Activated naive CD4-positive, alpha-beta T cell treated with Interleukin-2 at 50 U/mL for 16 hours (primary cell): ENCODE data around the gene DECR2.

Source experiments
- DNase-seq: peaks from one replicate; pipeline ENCODE4 v3.0.0-alpha.2; 2020

Gene DECR2

DNA sequence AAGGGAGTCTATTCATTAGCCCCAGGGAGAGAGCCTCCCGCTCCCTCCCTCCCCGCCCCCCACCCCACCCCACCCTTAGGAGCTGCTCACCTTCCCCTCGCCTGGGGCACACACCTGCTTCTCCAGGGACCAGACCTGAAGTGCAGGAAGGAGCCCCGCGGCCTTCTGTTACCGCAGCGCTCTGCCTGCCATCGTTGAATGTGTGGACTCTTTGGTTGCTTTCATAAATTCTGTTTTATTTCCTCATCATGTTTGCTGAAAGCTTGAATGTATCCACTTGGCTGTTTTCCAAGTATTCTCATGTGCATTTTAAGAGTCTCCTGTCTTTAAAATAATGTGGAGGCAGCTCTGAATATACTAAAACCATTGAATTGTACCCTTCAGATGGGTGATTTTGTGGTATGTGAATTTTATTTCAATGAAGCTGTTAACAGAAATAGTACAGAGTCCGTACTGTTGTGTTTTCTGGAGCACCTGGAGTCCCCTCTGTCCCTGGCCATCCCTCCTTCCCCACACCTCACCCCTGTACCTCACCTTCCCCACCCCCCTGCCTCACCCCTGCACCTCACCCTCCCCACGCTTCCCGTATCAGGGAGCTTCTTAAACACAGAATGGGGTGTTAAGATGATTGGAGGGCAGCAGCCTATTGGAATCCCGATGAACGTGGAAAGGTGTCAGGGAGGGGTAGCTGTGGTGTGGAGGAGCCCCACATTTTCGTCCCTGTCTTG, 49.3 kb downstream of the DECR2 start:
- no peak for DNase-seq

DNA sequence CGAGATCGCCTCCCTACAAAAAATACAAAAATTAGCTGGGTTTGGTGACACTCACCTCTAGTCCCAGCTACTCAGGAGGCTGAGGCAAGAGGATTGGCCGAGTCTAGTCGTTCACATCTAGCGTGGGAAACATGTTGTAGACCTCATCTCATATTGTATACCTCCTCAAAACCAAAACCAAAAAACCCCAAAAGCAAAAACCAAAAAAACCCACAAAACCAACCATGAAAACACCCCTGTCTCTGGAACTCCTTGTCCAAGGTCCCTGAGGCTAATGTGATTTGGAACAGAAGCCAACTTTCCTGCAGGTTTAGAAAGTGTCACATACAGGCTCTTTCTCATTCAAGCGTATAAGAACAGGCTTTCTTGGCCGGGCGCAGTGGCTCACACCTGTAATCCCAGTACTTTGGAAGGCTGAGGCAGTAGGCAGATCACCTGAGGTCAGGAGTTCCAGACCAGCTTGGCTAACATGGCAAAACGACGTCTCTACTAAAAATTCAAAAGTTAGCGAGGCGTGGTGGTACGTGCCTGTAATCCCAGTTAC, 52.8 kb downstream of the DECR2 start:
- no peak for DNase-seq

DNA sequence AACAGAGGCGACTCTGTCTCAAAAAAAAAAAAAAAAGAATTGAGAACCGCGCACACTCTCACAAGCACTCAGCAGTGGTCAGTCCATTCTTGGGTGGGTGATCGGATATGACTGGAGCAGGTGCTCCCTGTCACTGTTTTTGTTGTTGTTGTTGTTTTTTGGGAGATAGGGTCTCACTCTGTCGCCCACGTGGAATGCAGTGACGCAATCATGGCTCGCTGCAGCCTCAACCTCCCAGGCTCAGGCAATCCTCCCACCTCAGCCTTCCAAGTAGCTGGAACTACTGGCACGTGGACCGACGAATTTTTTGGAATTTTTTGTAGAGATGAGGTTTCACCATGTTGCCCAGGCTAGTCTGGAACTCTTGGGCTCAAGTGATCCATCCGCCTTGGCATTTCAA, 53.8 kb downstream of the DECR2 start:
- no peak for DNase-seq

DNA sequence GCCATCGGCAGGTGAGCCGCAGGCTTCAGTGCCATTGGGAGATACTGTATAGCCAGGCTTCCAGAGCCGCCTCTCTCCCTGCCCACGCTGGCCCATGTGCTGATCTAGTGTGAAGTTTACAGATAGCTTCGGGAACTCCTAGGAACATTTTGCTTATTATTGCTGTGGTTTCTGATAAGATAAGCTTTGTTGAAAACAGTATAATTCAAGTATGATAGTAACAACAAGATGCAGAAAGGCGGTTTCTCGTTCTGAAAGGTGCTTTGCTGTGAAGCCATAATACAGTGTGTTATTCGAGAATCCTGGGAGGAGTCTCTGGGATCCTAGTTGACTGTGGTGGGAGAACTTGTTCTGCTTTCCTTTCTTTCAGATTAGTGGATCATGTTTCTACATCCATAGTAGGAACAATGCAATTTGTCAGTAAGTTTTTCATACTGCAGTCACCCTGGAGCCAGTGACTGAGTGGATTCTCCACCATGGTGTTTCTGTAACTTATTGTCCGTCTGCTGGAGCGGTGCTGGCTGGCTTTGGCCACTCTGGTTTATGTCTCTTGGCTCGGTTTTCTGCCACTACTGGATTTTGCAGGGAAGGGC, 55.3 kb downstream of the DECR2 start:
- no peak for DNase-seq

DNA sequence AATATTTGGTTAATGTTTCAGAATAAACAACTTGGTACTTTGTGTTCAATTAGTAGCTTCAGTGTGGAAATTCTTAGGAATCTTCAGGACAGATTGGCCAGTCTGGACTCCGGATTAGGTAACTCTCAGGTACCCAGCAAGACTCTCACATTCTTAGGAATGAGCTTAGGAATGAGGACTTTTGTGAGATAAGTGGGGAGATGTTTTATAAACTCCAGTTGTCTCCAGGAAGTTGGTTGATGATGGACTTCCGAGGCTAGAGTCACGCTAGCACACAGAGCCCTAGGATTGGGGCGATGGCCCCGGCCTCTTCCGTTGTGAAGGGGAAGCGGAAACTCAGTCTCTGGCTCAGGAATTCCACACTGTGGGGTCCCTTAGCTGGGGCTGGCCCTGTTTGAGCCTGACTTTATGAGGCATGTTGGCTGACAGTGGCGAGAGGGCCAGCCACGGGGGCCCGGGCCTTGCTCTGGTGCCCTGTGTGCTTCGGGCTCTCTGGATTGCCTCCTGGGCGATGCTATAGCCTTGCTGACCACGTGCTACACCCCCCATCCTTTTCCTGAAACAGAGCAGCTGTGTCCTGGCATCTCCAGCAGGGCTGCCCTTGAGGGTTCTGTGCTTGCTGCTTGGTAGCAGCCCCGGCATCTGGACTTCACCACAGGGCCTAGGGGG, 56.2 kb downstream of the DECR2 start:
- DNase-seq: no peak

DNA sequence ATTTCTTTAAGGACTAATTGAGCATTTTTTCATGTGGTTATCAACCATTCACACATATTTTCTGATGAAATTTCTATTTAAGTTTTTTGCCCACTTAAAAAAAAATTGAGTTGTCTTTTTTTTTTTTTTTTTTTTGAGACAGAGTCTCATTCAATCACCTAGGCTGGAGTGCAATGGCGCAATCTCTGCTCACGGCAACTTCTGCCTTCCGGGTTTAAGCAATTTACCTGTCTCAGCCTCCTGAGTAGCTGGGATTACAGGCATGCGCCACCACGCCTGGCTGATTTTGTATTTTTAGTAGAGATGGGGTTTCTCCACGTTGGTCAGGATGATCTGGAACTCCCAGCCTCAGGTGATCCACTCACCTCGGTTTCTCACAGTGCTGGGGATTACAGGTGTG, 58.1 kb downstream of the DECR2 start:
- no peak for DNase-seq

DNA sequence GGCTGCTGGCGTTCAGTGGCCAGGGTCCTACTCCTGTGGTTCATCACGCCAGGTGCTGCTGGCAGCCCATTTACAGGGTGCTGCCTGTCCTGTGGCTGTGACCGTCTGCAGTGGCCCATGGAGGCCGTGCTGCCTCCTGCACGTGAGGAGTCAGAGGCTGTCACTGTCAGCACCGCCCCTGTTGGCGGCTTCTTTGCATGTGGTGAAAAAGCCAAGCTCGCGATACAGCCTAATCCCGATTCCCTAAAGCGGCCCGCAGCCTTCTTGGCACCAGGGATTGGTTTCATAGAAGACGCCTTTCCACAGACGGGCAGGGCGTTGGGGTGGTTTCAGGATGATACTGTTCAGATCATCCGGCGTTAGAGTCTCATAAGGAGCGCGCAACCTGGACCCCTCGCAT, 59.1 kb downstream of the DECR2 start:
- DNase-seq: no peak
